Stimulated activated CD4-positive, alpha-beta T cell treated with anti-CD3 and anti-CD28 coated beads, Interleukin-2, amount 100 ng/mL, for 4 hours (primary cell): Measurements from ENCODE around the gene APOM.
A peak's percentile ranks its signal among the peaks of the same experiment; 100 is the strongest.

Experiments used
- DNase-seq: peaks from one replicate; pipeline ENCODE4 v3.0.0-alpha.2; 2020; ENCODE audit warnings: low read depth

The APOM gene

DNA sequence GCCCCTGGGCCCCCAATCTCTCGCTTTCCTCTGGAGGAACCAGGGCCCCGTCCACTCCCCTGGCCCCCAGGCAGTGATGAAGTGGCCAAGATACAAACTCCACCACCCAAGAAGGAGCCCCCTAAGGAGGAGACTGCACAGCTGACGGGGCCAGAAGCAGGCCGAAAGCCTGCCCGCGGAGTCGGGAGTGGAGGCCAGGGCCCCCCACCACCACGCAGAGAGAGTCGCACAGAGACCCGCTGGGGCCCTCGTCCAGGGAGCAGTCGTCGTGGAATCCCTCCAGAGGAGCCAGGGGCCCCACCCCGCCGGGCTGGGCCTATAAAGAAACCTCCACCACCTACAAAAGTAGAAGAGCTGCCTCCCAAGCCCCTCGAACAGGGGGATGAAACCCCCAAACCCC, 24.5 kb upstream of the APOM start:
- DNase-seq, result no peak

DNA sequence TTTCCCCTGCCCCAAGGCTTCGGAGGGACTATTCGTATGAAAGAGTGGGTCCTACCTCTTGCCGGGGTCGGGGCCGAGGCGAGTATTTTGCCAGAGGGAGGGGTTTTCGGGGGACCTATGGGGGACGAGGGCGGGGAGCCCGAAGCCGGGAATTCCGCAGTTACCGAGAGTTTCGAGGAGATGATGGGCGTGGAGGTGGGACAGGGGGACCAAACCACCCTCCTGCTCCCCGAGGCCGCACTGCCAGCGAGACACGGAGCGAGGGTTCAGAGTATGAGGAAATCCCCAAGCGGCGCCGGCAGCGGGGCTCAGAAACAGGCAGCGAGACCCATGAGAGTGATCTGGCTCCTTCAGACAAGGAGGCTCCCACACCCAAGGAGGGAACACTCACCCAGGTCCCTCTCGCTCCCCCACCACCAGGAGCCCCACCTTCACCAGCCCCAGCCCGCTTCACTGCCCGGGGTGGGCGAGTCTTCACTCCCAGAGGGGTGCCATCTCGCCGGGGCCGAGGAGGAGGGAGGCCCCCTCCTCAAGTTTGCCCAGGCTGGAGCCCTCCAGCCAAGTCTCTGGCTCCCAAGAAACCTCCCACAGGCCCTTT, 23.9 kb upstream of the APOM start:
- DNase-seq, result no peak

DNA sequence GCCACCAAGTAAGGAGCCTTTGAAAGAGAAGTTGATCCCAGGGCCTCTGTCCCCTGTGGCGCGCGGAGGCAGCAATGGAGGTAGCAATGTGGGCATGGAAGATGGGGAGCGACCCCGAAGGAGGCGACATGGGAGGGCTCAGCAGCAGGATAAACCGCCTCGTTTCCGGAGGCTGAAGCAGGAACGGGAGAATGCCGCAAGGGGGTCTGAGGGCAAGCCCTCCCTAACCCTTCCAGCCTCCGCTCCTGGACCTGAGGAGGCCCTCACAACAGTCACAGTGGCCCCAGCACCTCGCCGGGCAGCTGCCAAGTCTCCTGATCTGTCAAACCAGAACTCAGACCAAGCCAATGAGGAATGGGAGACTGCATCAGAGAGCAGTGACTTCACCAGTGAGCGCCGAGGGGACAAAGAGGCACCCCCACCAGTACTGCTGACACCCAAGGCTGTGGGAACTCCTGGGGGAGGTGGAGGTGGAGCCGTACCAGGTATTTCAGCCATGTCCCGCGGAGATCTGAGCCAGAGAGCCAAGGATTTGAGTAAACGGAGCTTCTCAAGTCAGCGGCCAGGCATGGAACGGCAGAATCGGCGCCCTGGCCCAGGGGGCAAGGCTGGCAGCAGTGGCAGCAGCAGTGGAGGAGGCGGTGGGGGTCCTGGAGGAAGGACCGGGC, 23.3 kb upstream of the APOM start:
- no peak for DNase-seq

DNA sequence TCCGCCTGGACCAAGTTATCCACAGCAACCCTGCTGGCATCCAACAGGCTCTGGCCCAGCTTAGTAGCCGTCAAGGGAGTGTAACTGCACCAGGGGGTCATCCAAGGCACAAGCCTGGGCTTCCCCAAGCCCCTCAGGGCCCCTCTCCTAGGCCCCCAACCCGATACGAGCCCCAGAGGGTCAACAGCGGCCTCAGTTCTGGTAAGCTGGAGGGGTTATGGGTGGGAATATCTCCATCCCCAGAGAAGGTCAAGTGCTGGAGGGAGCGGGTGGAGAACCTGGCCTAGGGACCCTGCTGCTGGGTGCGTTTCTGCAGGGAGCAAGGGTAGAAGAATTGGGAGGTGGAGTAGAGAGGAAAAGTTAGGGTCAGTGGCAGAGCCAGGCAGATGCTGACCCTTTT, 22.2 kb upstream of the APOM start:
- DNase-seq, result no peak

DNA sequence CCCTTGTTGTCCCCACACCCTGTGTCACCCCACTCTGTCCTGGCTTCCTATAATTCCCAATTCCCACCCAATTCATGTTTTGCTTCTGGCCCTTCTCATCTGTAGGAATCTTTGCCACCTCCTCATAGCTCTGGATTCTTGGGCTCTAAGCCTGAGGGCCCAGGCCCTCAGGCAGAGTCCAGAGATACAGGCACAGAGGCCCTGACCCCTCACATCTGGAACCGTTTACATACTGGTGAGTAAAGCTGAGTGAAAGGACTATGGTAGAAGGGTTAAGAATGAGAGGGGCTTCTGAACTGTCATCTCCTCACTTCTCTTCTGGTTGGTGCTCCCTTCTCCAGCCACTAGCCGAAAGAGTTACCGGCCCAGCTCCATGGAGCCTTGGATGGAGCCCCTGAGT, 21.6 kb upstream of the APOM start:
- DNase-seq, result no peak

DNA sequence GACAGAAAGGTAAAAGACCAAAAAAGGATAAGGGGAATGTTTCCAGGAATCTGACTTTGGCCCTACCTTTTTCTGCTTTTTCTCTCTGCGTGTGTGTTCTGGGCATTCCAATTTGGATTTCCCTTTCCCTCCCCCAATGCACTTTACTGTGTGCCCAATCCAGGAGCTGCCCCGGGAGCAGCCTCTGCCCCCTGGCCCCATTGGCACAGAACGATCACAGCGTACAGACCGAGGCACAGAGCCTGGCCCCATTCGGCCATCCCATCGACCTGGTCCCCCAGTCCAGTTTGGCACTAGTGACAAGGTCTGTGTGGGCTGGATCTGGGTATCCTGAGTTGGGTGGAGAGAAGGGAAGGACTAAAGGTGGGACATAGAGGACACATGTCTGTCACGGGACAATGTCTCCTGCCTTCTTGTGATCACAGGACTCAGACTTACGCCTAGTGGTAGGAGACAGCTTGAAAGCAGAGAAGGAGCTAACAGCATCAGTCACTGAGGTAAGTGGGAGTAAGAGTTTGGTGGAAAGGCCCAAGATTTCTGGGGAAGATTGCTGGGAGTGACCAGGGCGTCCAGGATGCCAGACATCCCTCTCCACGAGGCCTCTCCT, 20.6 kb upstream of the APOM start:
- no peak for DNase-seq

DNA sequence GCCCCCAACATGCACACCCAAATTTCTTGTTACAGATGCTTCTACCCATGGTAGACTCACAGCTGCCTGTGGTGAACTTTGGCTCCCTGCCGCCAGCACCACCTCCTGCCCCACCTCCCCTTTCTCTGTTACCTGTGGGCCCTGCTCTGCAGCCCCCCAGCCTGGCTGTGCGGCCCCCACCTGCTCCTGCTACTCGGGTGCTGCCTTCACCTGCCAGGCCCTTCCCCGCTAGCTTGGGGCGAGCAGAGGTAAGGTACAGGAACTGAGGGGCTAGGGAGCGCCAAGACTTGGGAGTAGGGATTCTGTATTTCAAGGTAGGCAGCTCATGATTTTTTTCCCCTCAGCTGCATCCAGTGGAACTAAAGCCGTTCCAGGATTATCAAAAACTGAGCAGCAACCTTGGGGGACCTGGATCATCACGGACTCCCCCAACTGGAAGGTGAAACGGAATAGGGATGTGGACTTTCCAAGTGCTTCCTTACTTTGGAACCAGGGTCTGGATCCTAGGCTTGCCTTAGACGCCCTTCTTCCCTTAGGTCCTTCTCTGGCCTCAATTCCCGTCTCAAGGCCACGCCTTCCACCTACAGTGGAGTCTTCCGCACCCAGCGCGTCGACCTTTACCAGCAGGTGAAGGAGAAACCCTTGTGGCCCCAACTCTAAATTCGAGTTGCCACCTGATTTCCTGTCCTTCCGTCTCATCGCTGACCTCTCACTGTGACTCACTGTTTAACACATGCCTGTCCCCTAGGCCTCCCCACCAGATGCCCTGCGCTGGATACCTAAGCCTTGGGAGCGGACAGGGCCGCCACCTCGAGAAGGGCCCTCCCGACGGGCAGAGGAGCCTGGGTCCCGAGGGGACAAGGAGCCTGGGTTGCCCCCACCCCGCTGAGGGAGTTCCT, 18.7 kb upstream of the APOM start:
- no peak for DNase-seq

DNA sequence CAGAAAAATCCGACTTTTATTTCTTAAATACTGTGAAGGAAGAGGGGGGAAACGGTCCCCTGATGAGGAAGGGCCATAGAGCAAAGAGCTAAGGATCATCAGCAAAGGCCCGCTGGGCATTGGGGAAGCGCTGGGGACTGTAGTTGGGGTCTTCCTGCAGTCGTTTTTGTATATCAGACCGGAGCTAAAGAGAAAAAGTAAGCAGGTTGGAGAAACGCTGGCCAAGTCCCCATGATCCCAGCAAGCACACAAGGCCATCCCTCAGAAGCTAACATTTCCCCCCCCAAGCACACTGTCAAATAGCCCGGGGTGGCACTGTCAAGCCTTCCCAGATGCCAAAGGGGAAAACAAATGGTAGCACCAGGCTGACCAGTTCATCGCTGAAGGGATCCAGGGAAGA, 16.7 kb upstream of the APOM start:
- DNase-seq, result no peak

DNA sequence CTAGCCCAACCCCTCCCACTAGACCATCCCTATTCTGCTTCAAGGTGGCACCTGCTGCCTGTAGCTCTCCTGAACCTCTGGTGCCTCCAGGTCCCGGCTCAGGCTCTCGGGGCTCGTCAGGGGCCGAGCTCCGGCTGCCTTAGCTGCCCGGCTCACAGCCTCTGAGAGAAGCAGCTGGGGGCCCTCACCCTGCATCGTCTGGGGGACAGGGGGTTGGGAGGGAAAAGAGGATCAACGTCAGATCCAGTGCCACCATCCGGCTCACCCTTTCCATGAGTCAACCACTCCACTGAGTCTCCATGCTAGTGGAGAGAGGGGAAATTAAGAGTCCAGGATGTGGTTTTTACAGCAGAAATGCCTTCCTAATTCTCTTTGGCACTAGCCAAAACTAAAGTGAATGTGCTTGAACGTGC, 16.2 kb upstream of the APOM start:
- no peak for DNase-seq

DNA sequence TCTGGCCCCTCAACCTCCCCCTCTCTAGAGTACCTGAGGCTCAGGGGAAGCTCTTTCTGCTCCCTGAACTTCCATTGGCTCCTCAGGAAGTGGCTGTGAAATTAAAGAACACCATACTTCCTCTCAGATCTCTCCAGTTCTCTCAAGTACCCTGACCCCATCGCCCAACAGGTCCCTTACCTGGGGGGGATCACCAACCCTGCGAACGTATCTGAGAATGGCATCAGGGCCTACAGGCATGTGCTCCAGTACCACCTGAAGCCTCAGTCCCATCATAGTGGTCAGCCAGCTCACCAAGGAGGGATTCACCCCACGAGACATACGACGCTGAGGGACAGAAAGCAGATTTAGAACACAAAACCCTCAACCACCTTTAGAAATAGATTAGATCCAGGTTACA, 15.1 kb upstream of the APOM start:
- DNase-seq, result no peak

DNA sequence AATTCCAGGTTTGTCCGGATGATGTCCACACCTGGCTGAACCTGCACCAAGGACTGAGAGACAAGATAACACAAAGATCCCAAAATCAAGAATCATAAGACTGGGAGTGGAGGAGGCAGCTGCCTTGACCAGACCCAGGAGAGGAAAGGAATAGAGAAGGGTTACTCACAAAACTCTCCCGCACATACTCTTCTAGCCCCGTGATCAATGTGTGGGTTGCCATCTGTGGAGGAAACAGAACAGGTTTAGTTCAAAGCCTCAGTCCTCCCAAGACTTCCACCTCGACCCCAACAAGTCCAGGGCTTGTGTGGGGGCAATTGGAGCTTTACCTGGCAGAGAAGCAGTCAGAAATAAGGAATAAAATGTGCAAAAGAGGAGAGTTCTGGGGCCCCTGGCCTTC, 14.3 kb upstream of the APOM start:
- no peak for DNase-seq

DNA sequence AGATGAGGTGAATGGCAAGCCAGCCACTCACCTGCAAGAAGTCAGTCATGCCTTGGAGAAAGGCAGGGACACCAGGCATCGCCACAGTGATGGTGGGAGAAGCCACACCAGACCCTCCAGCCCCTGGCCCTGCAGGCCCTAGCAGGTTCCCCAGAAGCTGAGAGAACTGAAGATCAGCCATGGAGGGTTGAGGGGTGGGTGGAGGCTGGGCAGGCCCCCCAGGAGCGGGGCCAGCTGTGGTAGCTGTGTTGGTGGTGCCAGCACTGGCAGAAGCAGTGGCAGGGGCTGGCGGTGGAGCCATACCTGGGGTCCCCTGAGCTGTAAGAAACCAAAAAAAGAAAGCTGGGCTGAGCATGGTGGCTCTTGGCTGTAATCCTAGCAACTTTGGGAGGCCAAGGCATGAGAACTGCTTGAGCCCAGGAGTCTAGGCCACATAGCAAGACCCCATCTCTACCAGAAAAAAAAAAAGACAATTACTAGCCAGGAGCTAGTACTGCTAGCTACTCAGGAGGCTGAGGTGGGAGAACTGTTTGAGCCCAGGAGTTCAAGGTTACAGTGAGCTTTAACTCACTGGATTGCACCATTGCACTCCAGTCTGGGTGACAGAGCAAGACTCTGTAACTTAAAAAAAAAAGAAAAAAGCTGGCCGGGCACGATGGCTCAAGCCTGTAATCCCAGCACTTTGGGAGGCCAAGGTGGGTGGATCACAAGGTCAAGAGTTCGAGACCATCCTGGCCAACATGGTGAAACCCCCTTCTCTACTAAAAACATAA, 12.7 kb upstream of the APOM start:
- no peak for DNase-seq

DNA sequence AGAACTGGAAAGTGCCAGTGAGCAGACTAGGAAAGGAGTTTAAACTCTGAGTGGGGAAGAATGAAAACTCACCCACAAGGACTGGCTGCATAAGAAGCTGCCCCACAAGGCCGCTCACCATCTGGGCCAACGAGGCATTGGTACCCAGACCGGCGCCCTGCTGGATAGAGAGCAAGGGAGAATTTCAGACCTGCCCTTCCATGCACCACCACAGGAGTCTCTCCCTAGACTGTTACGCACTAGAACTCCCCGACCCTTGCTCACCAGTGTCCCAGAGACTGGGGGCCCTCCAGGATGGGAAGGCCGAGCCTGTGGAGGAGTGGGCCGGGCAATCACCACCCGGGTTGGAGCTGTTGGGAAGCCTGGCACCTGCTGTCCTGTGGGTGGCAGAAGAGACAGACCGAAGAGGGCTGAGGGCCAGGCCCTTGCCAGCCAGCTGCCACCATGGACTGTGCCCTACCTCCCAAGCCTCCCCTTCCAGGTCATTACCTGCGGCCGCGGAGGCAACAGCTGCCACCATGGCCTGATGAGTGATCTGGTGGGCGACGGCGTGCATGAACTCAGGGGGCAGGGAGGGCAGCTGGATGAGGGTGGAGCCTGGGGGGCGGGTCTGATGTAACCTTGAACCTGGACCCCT, 11.8 kb upstream of the APOM start:
- DNase-seq, result no peak

DNA sequence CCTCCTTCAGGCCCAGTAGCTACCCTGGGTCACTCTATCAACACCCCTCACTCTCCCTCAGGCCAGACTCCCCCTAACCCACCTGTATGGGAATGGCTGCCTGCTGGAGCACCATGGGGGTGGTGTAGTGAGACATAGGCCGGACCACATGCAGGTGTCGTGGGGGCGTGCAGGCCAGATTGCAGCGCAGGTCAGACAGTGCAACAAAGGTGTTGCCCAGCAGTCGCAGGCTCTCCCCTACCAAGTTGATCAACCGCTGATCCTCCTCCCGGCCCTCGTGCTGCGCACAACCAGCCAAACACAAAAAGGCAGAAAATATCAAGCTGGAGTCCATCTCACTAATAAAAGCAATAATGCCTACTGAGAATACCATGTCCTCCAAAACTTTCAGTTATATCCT, 10.4 kb upstream of the APOM start:
- no peak for DNase-seq

DNA sequence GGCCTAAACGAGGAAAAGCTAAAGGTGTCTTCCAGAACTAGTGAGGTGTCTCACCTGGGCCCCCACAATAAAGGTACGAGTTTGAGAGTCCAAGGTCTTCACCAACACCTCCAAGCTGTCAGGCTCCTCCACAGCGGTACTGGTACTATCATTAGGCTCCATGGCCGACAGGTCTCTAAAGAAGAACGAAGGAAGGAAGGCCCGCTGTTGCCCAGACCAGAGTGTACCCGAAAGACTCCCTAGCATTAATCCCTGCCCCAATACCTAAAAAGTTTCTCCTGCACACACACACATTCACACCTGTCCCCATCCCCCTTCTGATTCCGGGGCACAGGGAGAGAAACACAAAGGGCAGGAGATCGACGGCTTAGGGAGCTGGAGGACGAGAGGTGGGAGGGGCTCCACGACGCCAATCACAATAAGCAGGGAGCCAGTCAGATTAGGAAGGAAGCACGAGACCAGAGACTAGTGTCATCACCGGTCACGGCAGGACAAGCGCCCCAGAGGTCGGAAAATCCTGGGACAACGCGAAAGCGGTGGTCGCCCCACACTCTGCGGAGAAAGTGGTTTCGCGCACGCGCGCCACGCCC, 4.0 kb upstream of the APOM start:
- no peak for DNase-seq

DNA sequence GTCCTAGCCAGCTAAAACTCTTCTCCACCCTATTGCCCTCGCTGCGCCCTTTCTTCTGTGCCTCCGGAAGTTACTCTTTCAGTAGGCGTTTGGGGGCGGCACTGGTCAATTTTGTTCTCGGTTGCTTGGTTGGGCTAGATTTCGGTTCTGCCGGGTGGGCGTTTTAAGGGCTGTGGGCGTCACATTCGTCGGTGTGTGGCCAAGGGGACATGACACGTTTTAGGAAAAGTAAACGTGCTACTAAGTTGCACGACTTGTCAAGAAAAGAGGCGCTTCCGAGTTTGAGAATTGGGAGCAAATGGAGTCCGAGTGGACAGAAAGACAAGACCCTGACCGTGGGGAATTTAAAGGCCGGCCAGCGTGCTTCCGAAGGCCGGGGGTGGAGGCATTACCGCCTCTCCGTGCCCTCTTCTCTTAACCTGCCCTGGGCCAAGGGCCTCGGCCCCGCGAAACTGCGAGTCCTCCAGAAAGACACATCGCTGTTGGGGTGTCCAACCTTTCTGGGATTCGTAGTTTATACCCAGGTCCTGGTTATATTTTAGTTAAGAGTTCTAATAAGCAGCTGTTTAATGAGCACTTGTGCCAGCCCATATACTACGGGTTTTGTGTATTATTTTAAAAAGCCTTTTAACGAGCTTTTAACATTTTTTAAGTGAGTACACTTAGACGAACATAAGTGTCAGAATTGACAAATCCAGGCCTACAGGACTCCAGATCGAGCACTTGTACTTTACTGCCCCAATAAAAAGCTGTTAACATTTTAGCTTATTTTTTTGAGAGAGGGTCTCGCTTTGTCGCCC, 2.6 kb upstream of the APOM start:
- peak; percentile 85 for DNase-seq

DNA sequence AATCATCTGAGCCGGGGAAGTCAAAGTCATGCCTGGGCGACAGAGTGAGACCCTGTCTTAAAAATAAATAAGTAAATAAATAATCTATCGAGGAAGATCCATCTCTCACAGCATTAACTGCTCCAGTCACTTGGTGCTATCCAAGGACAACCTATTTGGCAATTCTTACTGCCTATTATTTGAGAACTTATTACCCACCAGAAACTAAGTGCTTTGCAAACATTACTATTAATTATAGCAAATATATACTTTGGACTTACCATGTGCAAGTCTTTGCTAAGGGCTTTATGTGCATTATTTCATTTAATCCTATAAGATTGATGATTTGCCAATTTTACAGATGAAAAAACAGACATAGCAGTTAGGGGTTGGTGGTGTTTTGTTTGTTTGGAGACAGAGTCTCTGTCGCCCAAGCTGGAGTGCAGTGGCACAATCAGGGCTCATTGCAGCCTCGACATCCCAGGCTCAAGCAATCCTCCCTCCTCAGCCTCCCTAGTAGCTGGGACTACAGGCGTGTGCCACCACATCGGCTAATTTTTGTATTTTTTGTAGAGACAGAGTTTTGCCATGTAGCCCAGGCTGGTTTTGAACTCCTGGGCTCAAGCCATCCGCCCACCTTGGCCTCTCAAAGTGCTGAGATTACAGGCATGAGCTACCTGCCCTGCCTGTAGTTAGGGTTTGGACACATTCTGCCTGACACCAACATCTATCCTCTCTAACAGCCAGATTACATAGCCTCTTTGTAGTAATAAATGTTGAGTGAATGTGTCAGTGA, 933 bp upstream of the APOM start:
- no peak for DNase-seq

DNA sequence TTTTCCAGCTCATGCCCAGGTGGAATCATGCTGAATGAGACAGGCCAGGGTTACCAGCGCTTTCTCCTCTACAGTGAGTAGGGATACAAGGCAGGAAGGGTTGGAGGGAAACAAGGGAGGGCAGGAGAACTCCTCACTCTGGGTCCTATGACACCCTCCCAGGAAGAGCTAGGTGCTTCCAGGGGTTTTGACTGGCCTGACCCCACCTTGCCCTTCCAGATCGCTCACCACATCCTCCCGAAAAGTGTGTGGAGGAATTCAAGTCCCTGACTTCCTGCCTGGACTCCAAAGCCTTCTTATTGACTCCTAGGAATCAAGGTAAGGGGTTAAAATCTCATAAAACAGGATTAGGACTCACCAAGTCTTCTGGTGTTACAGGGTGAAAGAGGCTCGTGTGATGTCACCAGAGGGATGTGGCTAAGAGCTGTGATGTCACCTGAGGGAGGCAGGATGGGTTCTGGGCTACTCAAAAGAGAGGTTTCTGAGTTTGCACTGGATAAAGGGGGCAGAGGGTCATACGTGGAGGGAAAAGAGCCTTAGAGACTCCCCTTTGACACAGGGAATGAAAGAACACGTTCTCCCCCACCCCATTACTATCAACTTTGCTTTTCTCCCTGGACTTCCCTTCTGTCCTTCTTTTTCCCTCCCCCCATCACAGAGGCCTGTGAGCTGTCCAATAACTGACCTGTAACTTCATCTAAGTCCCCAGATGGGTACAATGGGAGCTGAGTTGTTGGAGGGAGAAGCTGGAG, 1.9 kb downstream of the APOM start:
- DNase-seq, result no peak

DNA sequence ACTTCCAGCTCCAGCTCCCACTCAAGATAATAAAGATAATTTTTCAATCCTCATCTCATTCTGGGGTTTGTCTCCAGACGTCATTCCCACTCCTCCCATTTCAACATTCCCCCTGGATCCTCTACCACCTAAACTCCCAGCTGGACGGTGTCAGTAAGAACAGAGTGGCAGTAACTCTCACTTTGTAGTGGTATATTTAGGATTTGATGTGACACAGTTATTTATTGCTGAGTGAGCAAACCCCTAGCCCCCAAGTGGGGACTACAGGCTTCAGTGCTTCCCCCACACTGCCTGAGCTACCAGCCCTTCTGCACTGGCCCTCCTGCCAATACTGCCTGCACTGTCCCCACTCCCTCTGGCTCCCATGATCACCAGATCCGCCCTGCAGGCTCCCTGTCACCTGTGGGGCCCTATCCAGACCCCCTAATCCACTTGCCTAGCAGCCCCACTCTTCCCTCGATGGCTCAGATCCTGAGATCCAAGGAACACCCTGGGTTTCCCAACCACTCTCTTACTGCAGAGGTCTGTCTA, 2.5 kb downstream of the APOM start:
- no peak for DNase-seq
